ENCODE results near the gene KCNK7. TPM values are rescaled to one million over a fixed set of nuclear protein-coding genes. Genes with fewer than 3 reads are reported as not detected.

KCNK7 gene
- total and polyA plus RNA-seq, 2 experiments from 2014 or later: 0.60 TPM; not detected in 1

DNA sequence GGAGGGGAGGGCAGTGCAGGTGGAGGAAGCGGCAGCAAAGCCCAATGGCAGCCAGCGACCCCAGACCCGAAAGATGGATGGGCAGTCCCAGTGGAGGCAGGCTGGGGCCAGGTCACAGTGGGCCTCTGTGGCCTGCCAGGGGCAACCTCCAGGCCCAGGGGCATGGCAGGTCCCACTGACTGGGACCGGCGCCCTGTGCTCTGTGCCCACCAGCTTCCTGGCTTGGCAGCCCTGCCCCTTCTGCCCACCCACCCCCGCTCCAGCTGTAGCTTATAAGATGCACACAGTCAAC, 4.3 kb upstream of the KCNK7 start (continued):
- TF ChIP-seq JUNB (IDR thresholded peaks at IDR 0.05; ENCODE audit: unreplicated experiment) (no peak), NANOG (IDR thresholded peaks at IDR 0.05; ENCODE audit: borderline replicate concordance) (no peak), ZNF114 (CRISPR knock-in tag; IDR thresholded peaks at IDR 0.05) (no peak)

DNA sequence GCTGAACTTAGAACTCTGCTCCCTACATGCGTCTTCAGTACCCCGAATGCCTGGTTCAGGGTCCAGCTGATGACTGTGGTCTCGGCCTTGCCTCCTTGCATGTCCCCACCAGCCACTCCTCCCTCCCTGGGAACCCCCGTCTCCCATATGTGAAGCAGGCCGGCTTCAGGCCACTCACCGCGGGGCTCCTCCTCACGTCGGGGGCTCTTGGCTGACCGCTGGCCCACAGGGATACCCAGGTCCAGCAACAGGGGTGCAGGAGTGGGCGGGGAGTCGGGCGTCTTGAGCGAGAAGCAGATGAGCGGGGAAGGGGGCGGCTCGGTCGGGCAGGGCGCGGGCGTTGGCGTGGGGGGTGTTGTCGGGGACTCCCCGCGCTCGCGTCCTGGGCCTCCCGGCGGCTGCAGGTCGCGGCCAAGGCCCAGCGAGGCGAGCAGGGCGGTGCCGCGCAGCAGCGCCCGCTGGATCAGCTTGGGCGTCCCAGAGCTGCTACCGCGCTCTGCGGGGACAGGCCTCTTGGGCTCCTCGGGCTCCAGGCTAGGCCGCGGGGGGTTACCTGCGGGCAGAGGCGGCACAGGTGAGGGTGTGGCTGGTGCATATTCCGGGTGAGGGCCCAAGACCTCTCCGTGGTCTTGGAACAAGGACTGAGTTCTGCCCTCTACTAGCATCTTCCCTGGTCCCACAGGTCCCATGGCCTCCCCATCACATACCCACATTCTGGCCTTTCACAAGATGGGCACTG, 3.8 kb upstream of the KCNK7 start:
- H3F3A ChIP-seq (replicated peaks; ENCODE audit: low read depth): 0 out of 2 replicates have a peak, but pooled peaks cover under 1% of the 10 kb centered on the region
- H3K27ac ChIP-seq (ENCODE audit: low read depth): no peak overlapping the region
- peaks cover 16% of the 10 kb centered on the region; the same call in 2 of the 3 replicates for H3K36me3 Mint-ChIP-seq (ENCODE audit: low read depth)
- H4K20me1 ChIP-seq (replicated peaks; ENCODE audit: insufficient read depth): no peaks in the 10 kb centered on the region; the same call in 1 of the 2 replicates
- DNase-seq (ENCODE audit: low spot score): no peak
- H3K27ac Mint-ChIP-seq: no peak overlapping the region
- peaks cover 2% of the 10 kb centered on the region; the same call in 1 of the 2 replicates for H3K27me3 ChIP-seq (ENCODE audit: insufficient read depth)
- no peak overlapping the region for H3K4me2 ChIP-seq
- no peak overlapping the region for H3K4me3 ChIP-seq
- no peaks in the 10 kb centered on the region; the same call in 2 of the 3 replicates for H3K9me3 Mint-ChIP-seq
- no peaks in the 10 kb centered on the region for H3K4me1 ChIP-seq (ENCODE audit: insufficient read depth)
- no peaks in the 10 kb centered on the region; the same call in 1 of the 2 replicates for H3K36me3 ChIP-seq (ENCODE audit: insufficient read depth)
- no peak overlapping the region for H2AFZ ChIP-seq
- peaks cover 11% of the 10 kb centered on the region for H3K27me3 Mint-ChIP-seq (ENCODE audit: insufficient read depth, low read depth, poor library complexity)
- no peak overlapping the region; the same call in 2 of the 3 replicates for H3K4me3 Mint-ChIP-seq
- no peaks in the 10 kb centered on the region; the same call in 2 of the 3 replicates for H3K4me1 Mint-ChIP-seq
- peak; percentile 53 for ATAC-seq
- H3K79me2 ChIP-seq (replicated peaks; ENCODE audit: insufficient read depth): no peaks in the 10 kb centered on the region
- H3K9me2 ChIP-seq (ENCODE audit: insufficient read depth): no peaks in the 10 kb centered on the region
- TF ChIP-seq, protein P1, sequence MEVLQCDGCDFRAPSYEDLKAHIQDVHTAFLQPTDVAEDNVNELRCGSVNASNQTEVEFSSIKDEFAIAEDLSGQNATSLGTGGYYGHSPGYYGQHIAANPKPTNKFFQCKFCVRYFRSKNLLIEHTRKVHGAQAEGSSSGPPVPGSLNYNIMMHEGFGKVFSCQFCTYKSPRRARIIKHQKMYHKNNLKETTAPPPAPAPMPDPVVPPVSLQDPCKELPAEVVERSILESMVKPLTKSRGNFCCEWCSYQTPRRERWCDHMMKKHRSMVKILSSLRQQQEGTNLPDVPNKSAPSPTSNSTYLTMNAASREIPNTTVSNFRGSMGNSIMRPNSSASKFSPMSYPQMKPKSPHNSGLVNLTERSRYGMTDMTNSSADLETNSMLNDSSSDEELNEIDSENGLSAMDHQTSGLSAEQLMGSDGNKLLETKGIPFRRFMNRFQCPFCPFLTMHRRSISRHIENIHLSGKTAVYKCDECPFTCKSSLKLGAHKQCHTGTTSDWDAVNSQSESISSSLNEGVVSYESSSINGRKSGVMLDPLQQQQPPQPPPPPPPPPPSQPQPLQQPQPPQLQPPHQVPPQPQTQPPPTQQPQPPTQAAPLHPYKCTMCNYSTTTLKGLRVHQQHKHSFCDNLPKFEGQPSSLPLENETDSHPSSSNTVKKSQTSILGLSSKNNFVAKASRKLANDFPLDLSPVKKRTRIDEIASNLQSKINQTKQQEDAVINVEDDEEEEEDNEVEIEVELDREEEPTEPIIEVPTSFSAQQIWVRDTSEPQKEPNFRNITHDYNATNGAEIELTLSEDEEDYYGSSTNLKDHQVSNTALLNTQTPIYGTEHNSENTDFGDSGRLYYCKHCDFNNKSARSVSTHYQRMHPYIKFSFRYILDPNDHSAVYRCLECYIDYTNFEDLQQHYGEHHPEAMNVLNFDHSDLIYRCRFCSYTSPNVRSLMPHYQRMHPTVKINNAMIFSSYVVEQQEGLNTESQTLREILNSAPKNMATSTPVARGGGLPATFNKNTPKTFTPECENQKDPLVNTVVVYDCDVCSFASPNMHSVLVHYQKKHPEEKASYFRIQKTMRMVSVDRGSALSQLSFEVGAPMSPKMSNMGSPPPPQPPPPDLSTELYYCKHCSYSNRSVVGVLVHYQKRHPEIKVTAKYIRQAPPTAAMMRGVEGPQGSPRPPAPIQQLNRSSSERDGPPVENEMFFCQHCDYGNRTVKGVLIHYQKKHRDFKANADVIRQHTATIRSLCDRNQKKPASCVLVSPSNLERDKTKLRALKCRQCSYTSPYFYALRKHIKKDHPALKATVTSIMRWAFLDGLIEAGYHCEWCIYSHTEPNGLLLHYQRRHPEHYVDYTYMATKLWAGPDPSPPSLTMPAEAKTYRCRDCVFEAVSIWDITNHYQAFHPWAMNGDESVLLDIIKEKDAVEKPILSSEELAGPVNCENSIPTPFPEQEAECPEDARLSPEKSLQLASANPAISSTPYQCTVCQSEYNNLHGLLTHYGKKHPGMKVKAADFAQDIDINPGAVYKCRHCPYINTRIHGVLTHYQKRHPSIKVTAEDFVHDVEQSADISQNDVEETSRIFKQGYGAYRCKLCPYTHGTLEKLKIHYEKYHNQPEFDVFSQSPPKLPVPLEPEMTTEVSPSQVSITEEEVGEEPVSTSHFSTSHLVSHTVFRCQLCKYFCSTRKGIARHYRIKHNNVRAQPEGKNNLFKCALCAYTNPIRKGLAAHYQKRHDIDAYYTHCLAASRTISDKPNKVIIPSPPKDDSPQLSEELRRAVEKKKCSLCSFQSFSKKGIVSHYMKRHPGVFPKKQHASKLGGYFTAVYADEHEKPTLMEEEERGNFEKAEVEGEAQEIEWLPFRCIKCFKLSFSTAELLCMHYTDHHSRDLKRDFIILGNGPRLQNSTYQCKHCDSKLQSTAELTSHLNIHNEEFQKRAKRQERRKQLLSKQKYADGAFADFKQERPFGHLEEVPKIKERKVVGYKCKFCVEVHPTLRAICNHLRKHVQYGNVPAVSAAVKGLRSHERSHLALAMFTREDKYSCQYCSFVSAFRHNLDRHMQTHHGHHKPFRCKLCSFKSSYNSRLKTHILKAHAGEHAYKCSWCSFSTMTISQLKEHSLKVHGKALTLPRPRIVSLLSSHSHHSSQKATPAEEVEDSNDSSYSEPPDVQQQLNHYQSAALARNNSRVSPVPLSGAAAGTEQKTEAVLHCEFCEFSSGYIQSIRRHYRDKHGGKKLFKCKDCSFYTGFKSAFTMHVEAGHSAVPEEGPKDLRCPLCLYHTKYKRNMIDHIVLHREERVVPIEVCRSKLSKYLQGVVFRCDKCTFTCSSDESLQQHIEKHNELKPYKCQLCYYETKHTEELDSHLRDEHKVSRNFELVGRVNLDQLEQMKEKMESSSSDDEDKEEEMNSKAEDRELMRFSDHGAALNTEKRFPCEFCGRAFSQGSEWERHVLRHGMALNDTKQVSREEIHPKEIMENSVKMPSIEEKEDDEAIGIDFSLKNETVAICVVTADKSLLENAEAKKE (CRISPR knock-in tag; IDR thresholded peaks at IDR 0.05): no peak
- TF ChIP-seq EZH2 (IDR thresholded peaks at IDR 0.05; ENCODE audit: low read depth, unreplicated experiment) (no peak), POLR2AphosphoS5 (IDR thresholded peaks at IDR 0.05; ENCODE audit: low read depth) (no peak), ZNF331 (CRISPR knock-in tag; IDR thresholded peaks at IDR 0.05; ENCODE audit: low read depth) (no peak), NANOG (IDR thresholded peaks at IDR 0.05; ENCODE audit: borderline replicate concordance) (no peak), ZNF114 (CRISPR knock-in tag; IDR thresholded peaks at IDR 0.05) (no peak), STAT1 (IDR thresholded peaks at IDR 0.05; ENCODE audit: unreplicated experiment) (no peak), JUNB (IDR thresholded peaks at IDR 0.05; ENCODE audit: unreplicated experiment) (no peak), EZH2phosphoT487 (IDR thresholded peaks at IDR 0.05; ENCODE audit: unreplicated experiment) (no peak)
- TF ChIP-seq, protein P2, sequence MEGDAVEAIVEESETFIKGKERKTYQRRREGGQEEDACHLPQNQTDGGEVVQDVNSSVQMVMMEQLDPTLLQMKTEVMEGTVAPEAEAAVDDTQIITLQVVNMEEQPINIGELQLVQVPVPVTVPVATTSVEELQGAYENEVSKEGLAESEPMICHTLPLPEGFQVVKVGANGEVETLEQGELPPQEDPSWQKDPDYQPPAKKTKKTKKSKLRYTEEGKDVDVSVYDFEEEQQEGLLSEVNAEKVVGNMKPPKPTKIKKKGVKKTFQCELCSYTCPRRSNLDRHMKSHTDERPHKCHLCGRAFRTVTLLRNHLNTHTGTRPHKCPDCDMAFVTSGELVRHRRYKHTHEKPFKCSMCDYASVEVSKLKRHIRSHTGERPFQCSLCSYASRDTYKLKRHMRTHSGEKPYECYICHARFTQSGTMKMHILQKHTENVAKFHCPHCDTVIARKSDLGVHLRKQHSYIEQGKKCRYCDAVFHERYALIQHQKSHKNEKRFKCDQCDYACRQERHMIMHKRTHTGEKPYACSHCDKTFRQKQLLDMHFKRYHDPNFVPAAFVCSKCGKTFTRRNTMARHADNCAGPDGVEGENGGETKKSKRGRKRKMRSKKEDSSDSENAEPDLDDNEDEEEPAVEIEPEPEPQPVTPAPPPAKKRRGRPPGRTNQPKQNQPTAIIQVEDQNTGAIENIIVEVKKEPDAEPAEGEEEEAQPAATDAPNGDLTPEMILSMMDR (conservative IDR thresholded peaks at IDR 0.05; ENCODE audit: low read depth in 2 of 2): no peak
- TF ChIP-seq, protein P3, sequence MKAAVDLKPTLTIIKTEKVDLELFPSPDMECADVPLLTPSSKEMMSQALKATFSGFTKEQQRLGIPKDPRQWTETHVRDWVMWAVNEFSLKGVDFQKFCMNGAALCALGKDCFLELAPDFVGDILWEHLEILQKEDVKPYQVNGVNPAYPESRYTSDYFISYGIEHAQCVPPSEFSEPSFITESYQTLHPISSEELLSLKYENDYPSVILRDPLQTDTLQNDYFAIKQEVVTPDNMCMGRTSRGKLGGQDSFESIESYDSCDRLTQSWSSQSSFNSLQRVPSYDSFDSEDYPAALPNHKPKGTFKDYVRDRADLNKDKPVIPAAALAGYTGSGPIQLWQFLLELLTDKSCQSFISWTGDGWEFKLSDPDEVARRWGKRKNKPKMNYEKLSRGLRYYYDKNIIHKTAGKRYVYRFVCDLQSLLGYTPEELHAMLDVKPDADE (IDR thresholded peaks at IDR 0.05): no peak
- TF ChIP-seq, protein P4, sequence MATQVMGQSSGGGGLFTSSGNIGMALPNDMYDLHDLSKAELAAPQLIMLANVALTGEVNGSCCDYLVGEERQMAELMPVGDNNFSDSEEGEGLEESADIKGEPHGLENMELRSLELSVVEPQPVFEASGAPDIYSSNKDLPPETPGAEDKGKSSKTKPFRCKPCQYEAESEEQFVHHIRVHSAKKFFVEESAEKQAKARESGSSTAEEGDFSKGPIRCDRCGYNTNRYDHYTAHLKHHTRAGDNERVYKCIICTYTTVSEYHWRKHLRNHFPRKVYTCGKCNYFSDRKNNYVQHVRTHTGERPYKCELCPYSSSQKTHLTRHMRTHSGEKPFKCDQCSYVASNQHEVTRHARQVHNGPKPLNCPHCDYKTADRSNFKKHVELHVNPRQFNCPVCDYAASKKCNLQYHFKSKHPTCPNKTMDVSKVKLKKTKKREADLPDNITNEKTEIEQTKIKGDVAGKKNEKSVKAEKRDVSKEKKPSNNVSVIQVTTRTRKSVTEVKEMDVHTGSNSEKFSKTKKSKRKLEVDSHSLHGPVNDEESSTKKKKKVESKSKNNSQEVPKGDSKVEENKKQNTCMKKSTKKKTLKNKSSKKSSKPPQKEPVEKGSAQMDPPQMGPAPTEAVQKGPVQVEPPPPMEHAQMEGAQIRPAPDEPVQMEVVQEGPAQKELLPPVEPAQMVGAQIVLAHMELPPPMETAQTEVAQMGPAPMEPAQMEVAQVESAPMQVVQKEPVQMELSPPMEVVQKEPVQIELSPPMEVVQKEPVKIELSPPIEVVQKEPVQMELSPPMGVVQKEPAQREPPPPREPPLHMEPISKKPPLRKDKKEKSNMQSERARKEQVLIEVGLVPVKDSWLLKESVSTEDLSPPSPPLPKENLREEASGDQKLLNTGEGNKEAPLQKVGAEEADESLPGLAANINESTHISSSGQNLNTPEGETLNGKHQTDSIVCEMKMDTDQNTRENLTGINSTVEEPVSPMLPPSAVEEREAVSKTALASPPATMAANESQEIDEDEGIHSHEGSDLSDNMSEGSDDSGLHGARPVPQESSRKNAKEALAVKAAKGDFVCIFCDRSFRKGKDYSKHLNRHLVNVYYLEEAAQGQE (IDR thresholded peaks at IDR 0.05; ENCODE audit: unreplicated experiment): no peak

All from GM23338 (cell line).